HL-60/S4 treated with retinoic acid at 250 ng/mL for 4 days and 3 days (cell line): ENCODE data around the gene STRA8.

Experiments
- in situ Hi-C: fragments of 300-500 bp; cut with MboI; formaldehyde crosslinking; loops from 2 replicates; pipeline ENCODE4 v1.7.0; 2022; ENCODE audit warnings: low sequenced_read_pairs

The STRA8 gene

GRCh38 chr7:135262623-135263320, 29.1 kb downstream of the STRA8 start:
- in situ Hi-C loops, result no loop called here

GRCh38 chr7:135263321-135263970, 29.8 kb downstream of the STRA8 start:
- in situ Hi-C loops, result no loop called here

GRCh38 chr7:135265637-135266036, 32.0 kb downstream of the STRA8 start:
- in situ Hi-C loops, result no loop called here

DNA sequence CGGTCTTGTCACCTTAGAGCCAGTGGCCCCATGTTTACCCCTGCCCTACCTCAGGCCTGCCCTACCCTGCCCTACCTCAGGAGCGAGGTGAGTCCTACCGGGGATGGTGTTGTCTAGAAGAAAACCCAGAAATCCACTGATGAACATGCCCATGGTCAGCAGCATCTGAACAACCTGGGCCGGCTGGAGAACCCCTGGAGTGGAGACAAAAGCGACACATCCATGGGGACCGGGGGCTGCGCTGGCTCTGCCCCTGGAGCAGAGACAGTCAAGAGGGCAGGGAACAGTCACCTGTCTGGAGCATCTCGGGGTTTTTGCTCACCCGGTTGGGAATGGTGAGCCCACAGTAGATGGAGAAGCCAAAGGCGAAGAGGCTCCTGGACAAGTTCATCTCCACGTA, 36.3 kb downstream of the STRA8 start:
- in situ Hi-C loops, result no loop called here

- in situ Hi-C loops, result no loop called here
Observed at GRCh38 chr7:135270577-135271254, 37.1 kb downstream of the STRA8 start.

- in situ Hi-C loops, result no loop called here
Observed at GRCh38 chr7:135271255-135271615, 37.6 kb downstream of the STRA8 start.

GRCh38 chr7:135272303-135272702, 38.7 kb downstream of the STRA8 start:
- in situ Hi-C loops, result no loop called here

- in situ Hi-C loops, result no loop called here
Observed at GRCh38 chr7:135273581-135273980, 39.9 kb downstream of the STRA8 start.

DNA sequence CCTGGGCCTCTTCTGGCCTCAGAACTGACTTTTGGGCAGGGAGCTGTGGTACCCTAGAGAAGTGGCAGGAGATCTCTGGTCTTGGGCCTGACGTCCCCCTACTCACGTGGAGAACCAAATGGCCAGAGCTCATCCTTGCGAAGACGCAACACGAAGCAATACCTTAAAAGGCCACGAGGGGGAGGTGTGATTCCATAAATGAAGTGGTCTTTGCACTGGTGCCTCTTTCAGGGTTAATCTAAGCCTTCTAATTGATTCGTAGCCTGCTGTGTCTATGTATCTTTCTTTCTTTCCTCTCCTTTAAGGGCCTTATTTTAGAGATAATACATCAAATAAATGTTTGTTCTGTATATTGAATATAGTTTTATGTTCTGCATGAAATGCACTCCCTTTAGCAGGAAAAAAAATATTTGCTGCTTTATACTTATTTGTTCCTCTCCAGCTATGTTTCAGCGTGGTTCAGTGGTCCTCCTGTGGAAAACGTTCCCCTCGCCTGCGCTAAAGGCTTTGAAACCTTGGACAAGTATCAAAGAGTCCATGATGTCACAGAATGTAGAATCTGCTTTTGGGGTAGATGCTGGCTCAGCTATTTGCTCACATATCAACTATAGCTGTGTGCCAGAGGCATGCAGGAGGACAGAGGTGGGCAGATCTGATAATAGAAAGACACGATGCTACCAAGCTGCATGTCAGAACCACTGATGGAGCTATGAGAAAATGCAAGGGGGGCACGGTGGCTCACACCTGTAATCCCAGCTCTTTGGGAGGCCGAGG, 41.0 kb downstream of the STRA8 start:
- in situ Hi-C loops, result loop anchor here (25.0 kb wide), 1 partner anchor 338 kb away; no protein-coding TSS in a partner anchor

DNA sequence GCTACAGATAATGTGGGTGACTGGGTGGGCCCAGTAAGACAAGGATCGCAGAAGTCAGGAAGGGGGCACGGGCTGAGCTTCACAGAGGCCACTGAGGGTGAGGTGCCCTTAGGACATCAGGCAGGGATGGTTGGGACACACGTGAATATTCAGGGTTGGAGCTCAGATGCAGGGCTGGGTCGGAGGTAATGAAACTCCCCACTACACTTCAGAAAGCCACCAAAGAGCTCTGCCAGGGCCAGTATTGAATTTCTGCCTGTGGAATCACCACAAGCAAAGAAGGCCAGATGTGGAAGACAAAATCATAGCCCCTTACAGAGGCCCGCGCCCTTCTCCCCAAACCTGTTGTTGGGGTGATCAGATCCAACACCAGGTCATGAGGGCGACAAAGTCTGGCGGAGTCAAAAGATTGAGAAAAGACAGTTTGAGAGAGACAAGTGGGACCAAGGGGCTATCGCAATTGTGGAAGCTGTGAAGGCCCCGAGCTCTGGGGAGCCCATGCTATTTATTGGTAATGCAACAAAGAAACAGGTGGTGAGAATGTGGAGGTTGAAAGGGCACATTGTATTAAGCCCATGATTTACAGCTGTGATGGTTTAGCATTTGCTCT, 42.4 kb downstream of the STRA8 start:
- in situ Hi-C loops, result loop anchor here (25.0 kb wide), 1 partner anchor 336 kb away; no protein-coding TSS in a partner anchor

GRCh38 chr7:135277161-135277560, 43.5 kb downstream of the STRA8 start:
- in situ Hi-C loops, result loop anchor here (25.0 kb wide), 1 partner anchor 335 kb away; no protein-coding TSS in a partner anchor

- in situ Hi-C loops, result loop anchor here (25.0 kb wide), 1 partner anchor 331 kb away; no protein-coding TSS in a partner anchor
Observed at GRCh38 chr7:135281363-135281949, 47.8 kb downstream of the STRA8 start.

DNA sequence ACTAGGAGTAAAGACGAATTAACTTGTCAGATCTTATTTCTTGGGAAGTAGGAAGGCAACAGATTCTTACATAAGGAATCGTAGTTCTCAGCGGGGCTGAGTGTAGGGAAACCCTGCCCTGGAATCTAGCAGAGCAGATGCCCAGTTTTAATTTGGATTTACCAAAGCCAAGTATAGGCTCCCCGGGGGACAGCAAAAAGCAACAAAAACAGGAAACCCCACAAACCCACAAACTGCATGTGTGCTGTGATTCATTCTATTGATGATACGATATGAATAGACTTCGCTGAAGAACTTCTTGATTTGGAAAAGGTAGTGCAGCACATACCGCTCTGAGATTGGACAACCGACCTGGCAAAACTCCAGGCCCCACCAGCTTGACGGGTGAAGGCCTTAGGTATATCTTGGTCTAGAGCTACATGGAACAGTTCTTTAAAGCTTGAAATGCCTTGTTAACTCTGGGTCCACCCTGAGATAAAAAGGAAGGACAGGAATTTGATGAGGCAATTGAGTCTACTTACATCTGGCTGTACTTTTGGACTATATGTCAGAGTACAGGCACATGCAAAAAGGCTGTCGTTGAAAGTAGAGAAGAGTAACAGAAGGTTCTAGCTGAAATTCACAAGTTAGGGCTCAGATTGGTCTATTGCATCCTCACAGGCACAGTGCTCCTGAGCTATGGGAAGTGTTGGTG, 49.1 kb downstream of the STRA8 start:
- in situ Hi-C loops, result loop anchor here (25.0 kb wide), 1 partner anchor 330 kb away; no protein-coding TSS in a partner anchor

DNA sequence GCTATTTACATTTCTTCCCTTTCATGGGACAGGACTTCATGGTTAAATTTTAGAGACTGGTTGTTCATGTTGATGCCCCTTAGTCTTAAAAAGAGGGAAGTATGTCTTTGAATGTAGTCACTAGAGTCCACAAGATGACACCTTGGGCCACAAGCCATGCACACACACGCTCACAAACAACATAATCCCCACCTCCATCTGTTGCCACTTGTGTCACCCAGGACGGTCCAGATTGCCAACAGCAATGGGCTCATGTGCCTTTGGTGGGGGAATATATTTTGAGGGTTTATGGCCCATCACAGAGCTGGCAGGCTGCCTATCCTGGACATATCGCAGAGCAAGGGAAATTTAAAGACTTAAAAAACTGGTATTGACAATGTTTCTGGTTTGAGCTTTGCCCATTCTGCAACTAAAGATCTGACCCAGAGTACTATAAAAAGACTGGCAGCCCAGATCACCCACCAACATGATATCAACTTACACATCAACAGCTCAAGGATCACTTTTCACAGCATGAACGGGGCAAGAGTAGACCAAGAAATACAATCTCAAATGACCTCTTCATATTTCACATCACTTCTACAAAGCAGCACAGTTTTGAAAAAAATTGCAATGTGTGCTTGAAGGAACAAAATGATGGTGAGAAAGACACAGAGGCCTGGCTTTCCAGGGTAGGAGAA, 50.5 kb downstream of the STRA8 start:
- in situ Hi-C loops, result loop anchor here (25.0 kb wide), 1 partner anchor 328 kb away; no protein-coding TSS in a partner anchor

DNA sequence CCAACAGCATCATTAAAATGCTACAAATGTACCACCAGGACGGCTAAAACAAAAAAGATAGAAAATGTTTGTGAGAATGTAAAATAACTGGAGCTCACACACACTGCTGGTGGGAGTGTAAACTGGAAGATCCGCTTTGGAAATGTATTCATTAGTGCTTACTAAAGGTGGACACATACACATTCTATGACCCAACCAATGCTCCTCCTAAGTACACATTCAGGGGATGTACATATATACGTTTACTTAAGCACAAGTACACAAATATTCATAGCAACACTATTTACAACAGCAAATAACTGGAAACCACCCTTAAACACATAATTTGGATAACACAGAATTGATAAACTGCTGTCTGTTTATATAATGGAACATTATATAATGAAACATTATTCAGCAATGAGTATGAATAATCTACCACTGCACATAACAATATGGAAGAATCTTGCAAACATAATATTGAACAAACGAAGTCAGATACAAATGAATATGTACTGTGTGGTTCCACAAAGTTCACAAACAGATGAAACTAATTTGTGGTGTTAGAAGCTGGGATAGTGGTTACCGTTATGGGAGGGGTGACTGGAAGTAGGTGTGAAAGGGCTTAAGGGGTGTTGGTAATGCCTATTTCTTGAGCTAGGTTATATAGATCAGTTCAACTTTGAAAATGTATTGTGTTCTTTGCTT, 52.1 kb downstream of the STRA8 start:
- in situ Hi-C loops, result loop anchor here (25.0 kb wide), 1 partner anchor 327 kb away; no protein-coding TSS in a partner anchor

DNA sequence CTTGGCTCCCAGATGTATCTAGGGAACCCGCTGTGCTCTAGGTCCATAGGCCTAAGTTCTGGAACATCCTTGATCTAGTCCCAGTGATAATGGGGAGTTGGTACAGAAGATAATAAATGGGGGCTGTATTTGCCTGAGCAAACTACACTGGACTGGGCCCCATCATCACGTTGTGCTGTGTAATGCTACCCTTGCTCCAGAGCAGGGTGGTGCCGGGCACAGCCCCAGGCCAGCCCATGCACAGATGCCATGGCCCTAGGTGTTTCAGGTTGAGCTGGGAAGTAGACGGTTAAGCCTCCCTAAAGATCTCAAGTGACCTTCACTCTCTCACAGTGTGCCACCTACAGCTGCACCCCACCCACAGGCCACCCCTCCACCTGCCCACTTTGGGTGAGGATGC, 53.2 kb downstream of the STRA8 start:
- in situ Hi-C loops, result loop anchor here (25.0 kb wide), 1 partner anchor 325 kb away; no protein-coding TSS in a partner anchor

DNA sequence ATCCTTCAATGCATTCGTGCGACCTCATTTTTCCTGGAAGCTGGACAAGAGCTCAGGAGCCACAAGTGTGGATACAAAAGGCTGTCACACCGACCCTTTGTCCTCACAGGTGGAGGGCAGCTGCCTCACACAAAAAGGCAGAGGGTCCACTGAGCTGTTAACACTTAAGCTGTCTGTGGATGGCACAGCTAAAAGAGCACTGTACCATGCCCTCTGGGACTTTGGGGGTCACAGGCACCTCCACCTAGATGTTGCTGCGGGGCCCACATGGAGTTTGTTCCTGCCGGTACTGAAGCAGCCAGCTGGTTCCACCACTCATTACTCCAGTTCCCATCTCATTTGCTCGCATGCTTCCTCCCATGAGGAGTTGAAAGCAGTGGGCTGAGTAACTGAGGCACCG, 57.0 kb downstream of the STRA8 start:
- in situ Hi-C loops, result loop anchor here (25.0 kb wide), 1 partner anchor 322 kb away; no protein-coding TSS in a partner anchor

DNA sequence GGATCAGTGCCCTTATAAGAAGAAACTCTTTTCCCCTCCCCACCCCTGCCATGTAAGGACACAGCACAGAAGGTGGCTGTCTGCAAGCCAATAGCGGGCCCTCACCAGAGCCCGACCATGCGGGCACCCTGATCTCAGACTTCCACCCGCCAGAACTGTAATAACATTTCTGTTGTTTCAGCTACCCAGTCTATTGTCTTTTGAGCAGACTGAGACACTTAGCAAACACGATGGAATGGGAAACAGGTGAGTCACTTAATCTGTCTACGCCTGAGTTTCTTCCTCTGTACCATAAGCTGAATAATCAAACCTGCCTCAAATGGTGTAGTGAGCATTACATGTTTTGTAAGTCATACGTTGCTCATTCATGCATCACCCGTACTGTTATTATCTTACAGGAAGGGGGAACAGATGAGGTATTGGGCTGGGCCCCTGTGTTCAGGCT, 58.2 kb downstream of the STRA8 start:
- in situ Hi-C loops, result loop anchor here (25.0 kb wide), 1 partner anchor 320 kb away; no protein-coding TSS in a partner anchor
